GM19452 (cell line): Measurements from ENCODE around the gene LDB2.
"Not testable (repeated sequence)": the region's sequence is repeated elsewhere in the genome, so short reads cannot be mapped to it uniquely, and the experiment has no call there.

Experiments used
- ATAC-seq: cut with Tn5 transposase; IDR thresholded peaks from one replicate; pipeline ENCODE4 v1.9.1; 2021; ENCODE audit not compliant: unreplicated experiment

LDB2 gene

GRCh38 chr4:16573739-16574138 is 324.7 kb downstream of the LDB2 start:
- no peak for ATAC-seq

GRCh38 chr4:16573206-16573605 is 325.2 kb downstream of the LDB2 start:
- ATAC-seq = no peak

GRCh38 chr4:16572631-16573030 is 325.8 kb downstream of the LDB2 start:
- no peak for ATAC-seq

GRCh38 chr4:16572161-16572560 is 326.3 kb downstream of the LDB2 start:
- ATAC-seq = no peak

- ATAC-seq = no peak
These were observed 328.7 kb downstream of the LDB2 start for GRCh38 chr4:16569790-16570189.

GRCh38 chr4:16557316-16557715 is 341.1 kb downstream of the LDB2 start:
- ATAC-seq = not testable (repeated sequence)

GRCh38 chr4:16555156-16555555 is 343.3 kb downstream of the LDB2 start:
- no peak for ATAC-seq

- ATAC-seq = no peak
These were observed 347.9 kb downstream of the LDB2 start for GRCh38 chr4:16550531-16550930.

- no peak for ATAC-seq
These were observed 352.8 kb downstream of the LDB2 start for GRCh38 chr4:16545656-16546055.

- no peak for ATAC-seq
These were observed 353.6 kb downstream of the LDB2 start for GRCh38 chr4:16544869-16545268.

- no peak for ATAC-seq
These were observed 354.2 kb downstream of the LDB2 start for GRCh38 chr4:16544251-16544721.

GRCh38 chr4:16537926-16538325 is 360.5 kb downstream of the LDB2 start:
- ATAC-seq = no peak

- no peak for ATAC-seq
These were observed 366.0 kb downstream of the LDB2 start for GRCh38 chr4:16532240-16532970.

- ATAC-seq = no peak
These were observed 367.5 kb downstream of the LDB2 start for GRCh38 chr4:16530688-16531635.

- no peak for ATAC-seq
These were observed 373.4 kb downstream of the LDB2 start for GRCh38 chr4:16524911-16525554.

GRCh38 chr4:16524406-16524805 is 374.0 kb downstream of the LDB2 start:
- no peak for ATAC-seq

GRCh38 chr4:16523526-16523925 is 374.9 kb downstream of the LDB2 start:
- ATAC-seq = not testable (repeated sequence)

GRCh38 chr4:16521156-16521915 is 377.1 kb downstream of the LDB2 start:
- ATAC-seq = no peak

- no peak for ATAC-seq
These were observed 381.5 kb downstream of the LDB2 start for GRCh38 chr4:16516796-16517439.

- ATAC-seq = no peak
These were observed 384.6 kb downstream of the LDB2 start for GRCh38 chr4:16513876-16514275.
